NB4 (cell line): ENCODE data around the gene FAM20B.
A peak's percentile ranks its signal among the peaks of the same experiment; 100 is the strongest.

Experiments used
- DNase-seq: peaks from one replicate; pipeline ENCODE4 v3.0.0; 2010; ENCODE audit warnings: low read depth
- H3K4me3 ChIP-seq: one replicate; pipeline ENCODE4 v1.5.1; 2011; ENCODE audit warnings: mild to moderate bottlenecking, low read depth, low read length, moderate library complexity
- MYC ChIP-seq: IDR thresholded peaks from 2 replicates; pipeline ENCODE4 v1.6.1; 2011; ENCODE audit warnings: low read depth, low read length
- POLR2A ChIP-seq: IDR thresholded peaks from 2 replicates; pipeline ENCODE4 v1.6.1; 2011; ENCODE audit warnings: mild to moderate bottlenecking; ENCODE audit not compliant: insufficient read length; ENCODE audit errors: extremely low read depth
- TF ChIP-seq, protein P1 (sequence below): IDR thresholded peaks from one replicate; pipeline ENCODE4 v1.5.1; 2012; ENCODE audit warnings: low read depth, low read length
- TF ChIP-seq, protein P2 (sequence below): IDR thresholded peaks from 2 replicates; pipeline ENCODE4 v1.6.1; 2011; ENCODE audit warnings: low read depth, low read length

FAM20B gene

DNA sequence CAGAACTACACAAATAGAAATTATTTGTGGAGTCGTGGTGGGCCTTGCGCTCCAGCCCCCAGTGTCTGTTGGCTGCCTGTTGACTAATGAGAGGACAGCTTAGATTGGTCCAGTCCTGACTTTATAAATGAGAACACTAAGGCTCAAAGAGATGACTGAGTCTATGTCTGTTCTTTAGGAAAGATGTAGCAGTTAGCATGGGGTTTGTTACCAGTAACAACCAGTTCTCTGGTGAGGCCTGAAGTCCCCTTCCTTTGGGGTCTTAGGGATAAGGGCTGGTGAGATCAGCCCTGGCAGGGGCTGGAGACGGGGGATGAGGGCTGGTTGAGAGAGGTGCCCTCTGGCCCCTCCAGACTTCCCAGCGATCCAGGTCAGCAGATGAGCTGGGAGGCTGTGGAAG lies 65.2 kb downstream of the FAM20B start:
- DNase-seq = no peak
- TF ChIP-seq MYC (no peak), POLR2A (no peak)
- TF ChIP-seq, protein P1, sequence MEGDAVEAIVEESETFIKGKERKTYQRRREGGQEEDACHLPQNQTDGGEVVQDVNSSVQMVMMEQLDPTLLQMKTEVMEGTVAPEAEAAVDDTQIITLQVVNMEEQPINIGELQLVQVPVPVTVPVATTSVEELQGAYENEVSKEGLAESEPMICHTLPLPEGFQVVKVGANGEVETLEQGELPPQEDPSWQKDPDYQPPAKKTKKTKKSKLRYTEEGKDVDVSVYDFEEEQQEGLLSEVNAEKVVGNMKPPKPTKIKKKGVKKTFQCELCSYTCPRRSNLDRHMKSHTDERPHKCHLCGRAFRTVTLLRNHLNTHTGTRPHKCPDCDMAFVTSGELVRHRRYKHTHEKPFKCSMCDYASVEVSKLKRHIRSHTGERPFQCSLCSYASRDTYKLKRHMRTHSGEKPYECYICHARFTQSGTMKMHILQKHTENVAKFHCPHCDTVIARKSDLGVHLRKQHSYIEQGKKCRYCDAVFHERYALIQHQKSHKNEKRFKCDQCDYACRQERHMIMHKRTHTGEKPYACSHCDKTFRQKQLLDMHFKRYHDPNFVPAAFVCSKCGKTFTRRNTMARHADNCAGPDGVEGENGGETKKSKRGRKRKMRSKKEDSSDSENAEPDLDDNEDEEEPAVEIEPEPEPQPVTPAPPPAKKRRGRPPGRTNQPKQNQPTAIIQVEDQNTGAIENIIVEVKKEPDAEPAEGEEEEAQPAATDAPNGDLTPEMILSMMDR = no peak
- TF ChIP-seq, protein P2, sequence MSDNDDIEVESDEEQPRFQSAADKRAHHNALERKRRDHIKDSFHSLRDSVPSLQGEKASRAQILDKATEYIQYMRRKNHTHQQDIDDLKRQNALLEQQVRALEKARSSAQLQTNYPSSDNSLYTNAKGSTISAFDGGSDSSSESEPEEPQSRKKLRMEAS = no peak
- H3K4me3 ChIP-seq = no peak overlapping the region

DNA sequence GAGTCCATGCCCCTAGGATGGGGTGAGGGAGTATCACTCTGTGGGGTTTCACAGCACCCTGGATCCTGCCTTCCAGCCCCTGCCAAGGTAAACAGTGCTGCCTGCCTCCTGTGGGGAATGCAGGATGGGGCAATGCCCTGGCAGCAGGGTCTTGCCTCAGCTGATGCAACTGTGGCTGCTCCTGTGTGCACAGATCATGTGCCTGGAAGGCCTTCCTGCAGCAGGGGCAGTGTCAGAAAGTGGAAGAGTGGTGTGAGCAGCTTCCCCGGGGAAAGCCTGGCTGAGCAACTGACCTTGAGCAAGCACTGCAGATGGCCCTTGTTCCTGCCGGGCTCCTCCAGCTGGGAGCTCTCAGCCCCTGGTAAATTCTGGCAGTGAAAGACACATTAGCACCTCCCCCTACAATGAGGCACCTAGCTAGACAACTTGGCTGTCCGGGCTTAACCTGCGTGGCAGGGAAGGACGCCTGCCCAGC lies 66.0 kb downstream of the FAM20B start:
- no peak overlapping the region for H3K4me3 ChIP-seq
- DNase-seq = peak; percentile 70
- no peak for TF ChIP-seq POLR2A
- TF ChIP-seq, protein P1 = no peak
- TF ChIP-seq, protein P2 = no peak
- TF ChIP-seq MYC = no peak

DNA sequence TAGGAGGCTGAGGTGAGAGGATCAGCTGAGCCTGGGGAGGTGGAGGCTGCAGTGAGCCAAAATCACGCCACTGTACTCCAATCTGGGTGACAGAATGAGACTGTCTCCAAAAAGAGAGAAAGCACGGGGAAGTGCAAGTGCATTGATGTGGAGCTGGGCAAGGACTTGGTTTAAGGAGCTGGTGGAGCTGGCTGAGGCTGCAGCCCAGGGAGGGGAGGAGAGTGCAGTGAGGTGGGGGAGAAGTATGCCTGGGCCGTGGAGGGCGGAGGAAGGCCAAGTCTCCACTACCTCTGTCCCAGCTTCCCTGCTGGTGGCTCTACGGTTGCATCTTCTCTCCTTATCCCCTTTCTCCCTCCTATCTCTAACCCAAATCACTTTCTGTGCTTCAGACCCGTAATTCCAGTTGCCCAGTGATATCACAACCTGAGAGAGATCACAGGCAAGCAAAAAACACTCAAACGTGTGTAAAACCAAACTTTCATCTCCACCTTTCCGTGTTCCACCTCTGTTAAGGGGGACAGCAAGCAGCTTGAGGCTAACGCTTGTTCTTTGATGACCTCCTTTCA lies 67.3 kb downstream of the FAM20B start:
- TF ChIP-seq POLR2A (no peak), MYC (no peak)
- TF ChIP-seq, protein P1 = no peak
- no peak for DNase-seq
- H3K4me3 ChIP-seq = no peak overlapping the region

DNA sequence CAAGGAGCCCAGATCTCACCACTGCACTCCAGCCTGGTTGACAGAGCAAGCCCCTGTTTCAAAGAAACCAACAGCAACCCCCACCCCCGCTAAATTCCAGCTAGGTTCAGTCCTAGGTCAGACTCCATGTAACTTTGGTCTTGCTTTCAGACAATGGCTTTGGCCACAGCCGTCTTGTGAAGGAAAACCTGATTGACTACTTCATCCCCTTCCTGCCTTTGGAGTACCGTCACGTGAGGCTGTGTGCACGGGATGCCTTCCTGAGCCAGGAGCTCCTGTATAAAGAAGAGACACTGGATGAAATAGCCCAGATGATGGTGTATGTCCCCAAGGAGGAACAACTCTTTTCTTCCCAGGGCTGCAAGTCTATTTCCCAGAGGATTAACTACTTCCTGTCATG lies 69.1 kb downstream of the FAM20B start:
- no peak overlapping the region for H3K4me3 ChIP-seq
- no peak for TF ChIP-seq MYC
- no peak for TF ChIP-seq POLR2A
- TF ChIP-seq, protein P1 = no peak
- TF ChIP-seq, protein P2 = no peak
- DNase-seq = no peak

DNA sequence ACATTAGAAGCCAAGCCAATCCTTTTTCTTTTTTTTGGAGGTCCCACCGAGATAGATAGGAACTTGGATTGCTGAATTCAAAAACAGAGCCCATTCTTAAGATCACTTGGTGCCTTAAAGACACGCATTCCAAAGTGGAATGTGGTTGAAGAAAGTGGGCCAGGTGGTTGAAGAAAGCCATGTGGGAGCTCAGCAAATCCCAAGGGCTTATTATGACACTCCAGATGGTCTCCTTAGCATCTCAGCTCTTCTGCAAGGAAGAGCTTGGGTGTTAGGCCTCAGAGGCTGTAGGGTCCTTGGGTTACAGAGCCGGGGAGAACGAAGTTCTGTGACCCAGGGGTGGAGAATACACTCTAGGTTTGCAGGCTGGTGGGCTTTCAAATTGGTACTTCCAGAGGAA lies 69.7 kb downstream of the FAM20B start:
- H3K4me3 ChIP-seq = no peak overlapping the region
- DNase-seq = no peak
- TF ChIP-seq POLR2A = no peak

DNA sequence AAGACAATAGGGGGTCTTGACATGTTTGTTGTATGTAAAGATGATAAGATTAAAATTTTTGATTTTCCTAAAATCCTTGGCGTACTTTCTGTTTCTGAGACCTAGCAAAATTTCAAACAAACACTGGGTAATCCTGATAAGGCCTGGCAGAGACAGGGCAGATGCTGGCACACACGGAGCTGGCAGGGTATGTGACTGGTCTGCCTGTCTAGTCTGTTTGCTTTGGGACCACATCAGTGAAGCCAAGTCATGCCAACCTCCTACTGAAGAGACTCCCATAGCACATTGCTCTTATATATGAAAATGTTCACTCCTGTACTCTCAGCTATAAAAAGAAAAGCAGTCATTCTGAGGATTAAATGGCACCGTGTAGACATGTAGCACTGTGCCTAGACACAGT lies 70.2 kb downstream of the FAM20B start:
- H3K4me3 ChIP-seq = no peak overlapping the region
- no peak for DNase-seq
- TF ChIP-seq POLR2A = no peak
- TF ChIP-seq, protein P2 = no peak
- no peak for TF ChIP-seq MYC
- TF ChIP-seq, protein P1 = no peak
